Measurements from ENCODE around the gene ANKS6.

DNA sequence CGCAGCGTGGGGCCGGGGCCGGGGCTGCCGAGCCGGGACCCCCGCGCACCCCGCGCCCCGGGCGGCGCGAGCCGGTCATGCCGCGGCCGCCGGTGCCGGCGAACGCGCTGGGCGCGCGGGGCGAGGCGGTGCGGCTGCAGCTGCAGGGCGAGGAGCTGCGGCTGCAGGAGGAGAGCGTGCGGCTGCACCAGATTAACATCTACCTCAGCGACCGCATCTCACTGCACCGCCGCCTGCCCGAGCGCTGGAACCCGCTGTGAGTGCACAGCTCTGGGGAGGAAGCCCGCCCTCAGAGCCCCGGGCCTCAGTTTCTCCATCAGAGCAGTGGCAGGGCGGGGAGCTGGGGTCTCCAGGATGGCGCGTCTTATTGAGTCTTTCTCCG lies 11.4 kb upstream of the ANKS6 start:
- TF ChIP-seq, protein P1, sequence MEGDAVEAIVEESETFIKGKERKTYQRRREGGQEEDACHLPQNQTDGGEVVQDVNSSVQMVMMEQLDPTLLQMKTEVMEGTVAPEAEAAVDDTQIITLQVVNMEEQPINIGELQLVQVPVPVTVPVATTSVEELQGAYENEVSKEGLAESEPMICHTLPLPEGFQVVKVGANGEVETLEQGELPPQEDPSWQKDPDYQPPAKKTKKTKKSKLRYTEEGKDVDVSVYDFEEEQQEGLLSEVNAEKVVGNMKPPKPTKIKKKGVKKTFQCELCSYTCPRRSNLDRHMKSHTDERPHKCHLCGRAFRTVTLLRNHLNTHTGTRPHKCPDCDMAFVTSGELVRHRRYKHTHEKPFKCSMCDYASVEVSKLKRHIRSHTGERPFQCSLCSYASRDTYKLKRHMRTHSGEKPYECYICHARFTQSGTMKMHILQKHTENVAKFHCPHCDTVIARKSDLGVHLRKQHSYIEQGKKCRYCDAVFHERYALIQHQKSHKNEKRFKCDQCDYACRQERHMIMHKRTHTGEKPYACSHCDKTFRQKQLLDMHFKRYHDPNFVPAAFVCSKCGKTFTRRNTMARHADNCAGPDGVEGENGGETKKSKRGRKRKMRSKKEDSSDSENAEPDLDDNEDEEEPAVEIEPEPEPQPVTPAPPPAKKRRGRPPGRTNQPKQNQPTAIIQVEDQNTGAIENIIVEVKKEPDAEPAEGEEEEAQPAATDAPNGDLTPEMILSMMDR (IDR thresholded peaks at IDR 0.05): no peak
- TF ChIP-seq POLR2AphosphoS5 (IDR thresholded peaks at IDR 0.05; ENCODE audit: low read depth, low read length) (no peak), SIN3A (IDR thresholded peaks at IDR 0.05; ENCODE audit: borderline replicate concordance, insufficient read depth, low read depth, low read length) (no peak), TCF7L2 (IDR thresholded peaks at IDR 0.05; ENCODE audit: low read depth, low read length) (no peak)
- TF ChIP-seq, protein P2, sequence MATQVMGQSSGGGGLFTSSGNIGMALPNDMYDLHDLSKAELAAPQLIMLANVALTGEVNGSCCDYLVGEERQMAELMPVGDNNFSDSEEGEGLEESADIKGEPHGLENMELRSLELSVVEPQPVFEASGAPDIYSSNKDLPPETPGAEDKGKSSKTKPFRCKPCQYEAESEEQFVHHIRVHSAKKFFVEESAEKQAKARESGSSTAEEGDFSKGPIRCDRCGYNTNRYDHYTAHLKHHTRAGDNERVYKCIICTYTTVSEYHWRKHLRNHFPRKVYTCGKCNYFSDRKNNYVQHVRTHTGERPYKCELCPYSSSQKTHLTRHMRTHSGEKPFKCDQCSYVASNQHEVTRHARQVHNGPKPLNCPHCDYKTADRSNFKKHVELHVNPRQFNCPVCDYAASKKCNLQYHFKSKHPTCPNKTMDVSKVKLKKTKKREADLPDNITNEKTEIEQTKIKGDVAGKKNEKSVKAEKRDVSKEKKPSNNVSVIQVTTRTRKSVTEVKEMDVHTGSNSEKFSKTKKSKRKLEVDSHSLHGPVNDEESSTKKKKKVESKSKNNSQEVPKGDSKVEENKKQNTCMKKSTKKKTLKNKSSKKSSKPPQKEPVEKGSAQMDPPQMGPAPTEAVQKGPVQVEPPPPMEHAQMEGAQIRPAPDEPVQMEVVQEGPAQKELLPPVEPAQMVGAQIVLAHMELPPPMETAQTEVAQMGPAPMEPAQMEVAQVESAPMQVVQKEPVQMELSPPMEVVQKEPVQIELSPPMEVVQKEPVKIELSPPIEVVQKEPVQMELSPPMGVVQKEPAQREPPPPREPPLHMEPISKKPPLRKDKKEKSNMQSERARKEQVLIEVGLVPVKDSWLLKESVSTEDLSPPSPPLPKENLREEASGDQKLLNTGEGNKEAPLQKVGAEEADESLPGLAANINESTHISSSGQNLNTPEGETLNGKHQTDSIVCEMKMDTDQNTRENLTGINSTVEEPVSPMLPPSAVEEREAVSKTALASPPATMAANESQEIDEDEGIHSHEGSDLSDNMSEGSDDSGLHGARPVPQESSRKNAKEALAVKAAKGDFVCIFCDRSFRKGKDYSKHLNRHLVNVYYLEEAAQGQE (IDR thresholded peaks at IDR 0.05; ENCODE audit: insufficient read depth in 1 of 2, low read depth in 2 of 2, low read length in 1 of 2): no peak
